Measurements from ENCODE around the gene PATJ.
"Not testable (repeated sequence)": the region's sequence is repeated elsewhere in the genome, so short reads cannot be mapped to it uniquely, and the experiment has no call there.

The PATJ gene

DNA sequence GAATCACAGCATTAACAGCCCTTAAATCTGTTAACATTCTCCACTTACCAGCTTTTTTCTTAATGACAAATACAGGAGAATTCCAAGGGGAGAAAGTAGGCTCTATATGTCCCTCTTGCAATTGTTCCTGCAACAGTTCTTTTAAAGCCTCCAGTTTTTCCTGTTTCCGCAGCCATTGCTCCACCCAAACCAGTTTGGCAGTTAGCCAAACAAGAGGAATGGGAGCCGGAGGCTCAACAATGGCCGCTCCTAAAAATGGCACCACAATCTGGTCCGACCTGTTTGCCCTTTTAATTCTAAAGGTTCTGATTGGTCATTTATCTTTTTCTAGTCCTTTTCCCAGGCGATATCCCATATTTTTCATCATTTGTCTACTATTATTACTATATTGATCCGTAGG lies 438.4 kb downstream of the PATJ start:
- no peak for DNase-seq

GRCh38 chr1:62181532-62181931 lies 439.3 kb downstream of the PATJ start:
- no peak for DNase-seq

DNA sequence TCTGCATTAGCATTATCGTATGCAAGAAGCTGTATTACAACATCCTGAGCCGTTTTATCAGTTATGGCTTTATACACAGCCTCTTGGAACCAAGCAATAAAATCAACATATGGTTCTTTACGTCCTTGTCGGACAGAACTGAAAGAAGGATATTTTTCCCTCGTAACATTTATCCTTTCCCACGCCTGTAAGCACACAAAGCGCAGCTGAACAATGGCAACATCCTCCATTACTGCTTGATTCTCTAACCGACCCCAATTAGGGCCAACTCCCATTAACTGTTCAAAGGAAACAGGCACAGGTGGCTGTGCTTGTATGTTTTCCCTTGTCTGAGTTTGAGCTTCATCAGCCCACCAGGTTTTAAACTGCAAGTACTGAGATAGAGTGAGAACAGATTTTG lies 439.9 kb downstream of the PATJ start:
- DNase-seq, result not testable (repeated sequence)

GRCh38 chr1:62183164-62184020 lies 441.1 kb downstream of the PATJ start:
- DNase-seq, result not testable (repeated sequence)

GRCh38 chr1:62184336-62184735 lies 442.1 kb downstream of the PATJ start:
- DNase-seq, result no peak

DNA sequence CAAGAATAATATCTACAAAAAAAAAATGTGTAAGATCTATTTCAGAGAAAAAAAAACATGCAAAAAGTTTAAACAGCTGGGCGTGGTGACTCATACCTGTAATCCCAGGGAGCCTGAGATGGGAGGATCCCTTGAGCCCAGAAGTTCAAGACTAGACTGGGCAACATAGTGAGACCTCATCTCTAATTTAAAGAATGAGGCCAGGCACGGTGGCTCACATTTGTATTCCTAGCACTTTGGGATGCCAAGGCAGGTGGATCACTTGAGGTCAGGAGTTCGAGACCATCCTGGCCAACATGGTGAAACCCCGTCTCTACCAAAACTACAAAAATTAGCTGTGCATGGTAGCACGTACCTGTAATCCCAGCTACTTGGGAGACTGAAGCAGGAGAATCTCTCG lies 443.0 kb downstream of the PATJ start:
- not testable (repeated sequence) for DNase-seq

- DNase-seq, result no peak
These were observed 443.4 kb downstream of the PATJ start for GRCh38 chr1:62185677-62186076.

- no peak for DNase-seq
These were observed 445.3 kb downstream of the PATJ start for GRCh38 chr1:62187548-62187947.

GRCh38 chr1:62188111-62188510 lies 445.8 kb downstream of the PATJ start:
- DNase-seq, result no peak

- no peak for DNase-seq
These were observed 452.6 kb downstream of the PATJ start, which contains the start of gene L1TD1 for GRCh38 chr1:62194651-62195544. Gene L1TD1, plus strand, starts transcription at chr1:62194849. Its CDS starts 11,780 bp downstream, at chr1:62206629.

DNA sequence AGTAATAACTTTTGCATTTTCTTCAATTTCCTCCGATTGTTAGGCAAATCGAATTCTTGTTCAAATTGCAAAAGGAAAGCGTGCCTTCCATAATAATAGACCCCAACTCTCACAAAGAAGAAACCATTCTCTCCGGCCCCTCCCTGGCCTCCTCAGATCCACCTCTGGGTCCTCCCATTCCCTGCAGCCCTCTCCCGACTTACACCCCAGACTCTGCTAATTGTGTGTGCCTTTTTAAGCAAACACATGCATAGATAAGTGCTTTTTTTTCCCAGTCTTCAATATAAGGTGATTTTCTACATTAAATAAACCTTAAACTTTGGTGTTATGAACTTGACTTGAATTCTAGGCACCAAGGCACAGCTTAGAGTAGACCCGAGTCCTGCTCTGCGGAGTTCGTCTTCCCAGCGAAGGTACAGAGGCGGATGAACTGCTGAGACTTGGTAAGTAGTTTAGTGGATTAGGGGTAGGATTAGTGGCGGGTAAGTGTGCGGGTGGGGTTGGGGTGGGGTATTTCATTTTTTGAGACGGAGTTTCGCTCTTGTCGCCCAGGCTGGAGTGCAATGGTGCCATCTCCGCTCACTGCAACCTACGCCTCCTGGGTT lies 453.9 kb downstream of the PATJ start:
- DNase-seq, result no peak

DNA sequence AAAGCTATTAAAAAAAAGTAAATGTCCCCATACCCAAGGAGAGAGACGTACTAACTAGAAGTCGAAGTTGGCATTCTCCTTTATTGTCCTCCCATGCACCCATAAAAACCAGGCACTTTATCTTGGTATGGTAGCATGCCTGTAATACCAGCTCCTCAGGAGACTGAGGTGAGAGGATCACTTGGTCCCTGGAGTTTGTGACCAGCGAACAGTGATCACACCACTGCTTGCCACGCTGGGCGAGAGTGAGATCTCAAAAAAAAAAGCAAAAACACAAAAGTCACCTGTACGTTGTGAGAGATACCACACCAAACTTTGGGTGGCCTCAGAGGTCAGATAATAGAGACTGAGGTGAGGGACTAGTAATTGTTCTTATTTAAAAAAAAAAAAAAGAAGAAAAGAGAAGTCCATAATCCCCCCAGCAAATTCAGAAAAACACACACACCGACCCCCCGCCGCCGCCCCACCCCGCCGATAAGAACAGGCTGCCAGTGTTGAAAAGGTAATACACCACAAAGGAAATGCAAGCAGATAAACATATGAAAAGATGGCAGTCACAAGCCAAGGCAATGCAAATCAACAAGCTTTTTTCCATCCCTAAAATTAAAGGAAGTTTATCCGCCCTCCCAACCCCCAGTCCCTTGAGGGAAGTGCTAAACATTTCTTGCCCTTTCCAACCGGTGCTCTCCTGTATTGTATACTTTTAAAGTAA lies 455.9 kb downstream of the PATJ start:
- DNase-seq, result no peak

- no peak for DNase-seq
These were observed 456.5 kb downstream of the PATJ start for GRCh38 chr1:62198781-62199125.

DNA sequence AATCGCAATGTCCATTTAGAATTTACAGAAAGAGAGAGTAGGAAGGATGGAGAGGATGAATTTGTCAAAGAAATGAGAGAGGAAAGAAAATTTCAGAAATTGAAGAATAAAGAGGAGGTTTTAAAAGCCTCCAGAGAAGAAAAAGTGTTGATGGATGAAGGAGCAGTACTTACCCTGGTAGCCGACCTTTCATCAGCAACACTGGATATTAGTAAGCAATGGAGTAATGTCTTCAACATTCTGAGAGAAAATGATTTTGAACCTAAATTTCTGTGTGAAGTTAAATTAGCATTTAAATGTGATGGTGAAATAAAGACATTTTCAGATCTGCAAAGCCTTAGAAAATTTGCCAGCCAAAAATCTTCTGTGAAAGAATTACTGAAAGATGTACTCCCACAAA lies 464.9 kb downstream of the PATJ start:
- DNase-seq, result no peak

DNA sequence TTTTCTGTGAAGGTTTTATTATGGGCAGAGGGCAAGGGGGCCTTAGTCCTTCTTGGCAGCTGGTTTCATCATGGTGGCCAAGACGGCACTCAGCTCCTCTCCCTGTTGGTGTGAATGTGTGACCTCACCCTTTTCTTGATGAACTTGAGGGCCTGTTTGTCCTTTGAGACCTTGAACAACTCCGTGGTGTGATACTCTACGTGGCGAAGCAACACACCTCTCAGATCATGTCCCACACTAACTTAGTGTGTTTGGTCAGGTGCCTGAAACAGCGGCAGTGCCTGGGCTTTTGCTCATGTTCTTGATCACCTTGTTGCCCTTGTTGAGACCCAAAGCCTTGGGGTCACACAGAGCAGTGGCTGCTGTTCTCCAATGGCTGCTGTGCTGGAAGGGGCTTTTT lies 465.8 kb downstream of the PATJ start:
- DNase-seq, result no peak

DNA sequence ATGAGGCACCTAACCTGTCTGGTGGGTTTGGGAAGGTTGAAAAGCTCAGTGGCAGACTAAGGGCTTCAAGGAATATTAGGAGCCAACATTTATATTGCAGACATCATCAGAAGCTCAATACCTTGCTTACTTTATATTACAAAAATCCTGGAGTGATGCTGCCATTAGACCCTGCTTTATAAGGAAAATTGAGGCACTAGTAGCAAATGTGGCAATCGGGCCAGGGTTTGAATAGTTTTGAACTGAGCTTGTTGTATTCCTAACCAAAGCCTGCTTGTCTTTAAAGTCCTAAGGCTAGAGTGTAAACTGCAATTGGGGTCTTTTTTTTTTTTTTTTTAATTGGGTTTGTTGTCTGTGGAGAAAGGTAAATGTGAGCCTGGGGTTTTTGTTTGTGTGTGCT lies 466.7 kb downstream of the PATJ start:
- no peak for DNase-seq

DNA sequence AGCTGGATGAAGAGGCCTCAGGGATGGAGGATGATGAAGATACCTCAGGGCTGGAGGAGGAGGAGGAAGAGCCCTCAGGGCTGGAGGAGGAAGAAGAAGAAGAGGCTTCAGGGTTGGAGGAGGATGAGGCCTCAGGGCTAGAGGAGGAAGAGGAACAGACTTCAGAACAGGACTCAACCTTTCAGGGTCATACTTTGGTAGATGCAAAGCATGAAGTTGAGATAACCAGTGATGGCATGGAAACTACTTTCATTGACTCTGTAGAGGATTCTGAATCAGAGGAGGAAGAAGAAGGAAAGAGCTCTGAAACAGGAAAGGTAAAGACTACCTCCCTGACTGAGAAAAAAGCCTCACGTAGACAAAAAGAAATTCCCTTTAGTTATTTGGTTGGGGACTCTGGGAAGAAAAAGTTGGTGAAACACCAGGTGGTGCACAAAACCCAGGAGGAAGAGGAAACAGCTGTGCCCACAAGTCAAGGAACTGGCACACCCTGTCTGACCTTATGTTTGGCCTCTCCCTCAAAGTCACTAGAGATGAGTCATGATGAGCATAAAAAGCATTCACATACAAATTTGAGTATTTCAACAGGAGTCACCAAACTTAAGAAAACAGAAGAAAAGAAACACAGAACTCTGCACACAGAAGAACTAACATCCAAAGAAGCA lies 467.8 kb downstream of the PATJ start:
- no peak for DNase-seq

DNA sequence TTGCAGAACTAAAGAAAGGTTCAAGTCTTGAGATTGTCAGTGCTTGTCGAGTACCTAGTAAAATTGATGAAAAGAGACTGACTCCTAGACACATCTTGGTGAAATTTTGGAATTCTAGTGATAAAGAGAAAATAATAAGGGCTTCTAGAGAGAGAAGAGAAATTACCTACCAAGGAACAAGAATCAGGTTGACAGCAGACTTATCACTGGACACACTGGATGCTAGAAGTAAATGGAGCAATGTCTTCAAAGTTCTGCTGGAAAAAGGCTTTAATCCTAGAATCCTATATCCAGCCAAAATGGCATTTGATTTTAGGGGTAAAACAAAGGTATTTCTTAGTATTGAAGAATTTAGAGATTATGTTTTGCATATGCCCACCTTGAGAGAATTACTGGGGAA lies 468.7 kb downstream of the PATJ start:
- no peak for DNase-seq

DNA sequence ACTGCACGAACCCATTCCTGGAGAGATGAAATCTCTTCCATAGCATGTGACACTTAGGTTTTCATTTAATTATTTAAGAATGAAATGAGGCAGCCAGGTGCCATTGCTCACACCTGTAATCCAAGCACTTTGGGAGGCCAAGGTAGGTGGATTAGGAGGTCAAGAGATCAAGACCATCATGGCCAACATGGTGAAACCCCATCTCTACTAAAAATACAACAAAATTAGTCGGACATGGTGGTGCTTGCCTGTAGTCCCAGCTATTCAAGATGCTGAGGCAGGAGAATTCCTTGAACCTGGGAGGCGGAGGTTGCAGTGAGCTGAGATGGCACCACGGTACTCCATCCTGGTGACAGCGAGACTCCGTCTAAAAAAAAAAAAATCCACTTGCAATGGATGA lies 470.1 kb downstream of the PATJ start:
- no peak for DNase-seq

- DNase-seq, result no peak
These were observed 471.0 kb downstream of the PATJ start for GRCh38 chr1:62213075-62213914.

- no peak for DNase-seq
These were observed 476.3 kb downstream of the PATJ start for GRCh38 chr1:62218604-62219003.
